SH-SY5Y (cell line): ENCODE data around the gene GRP.

Experiments used
- GATA2 ChIP-seq: IDR thresholded peaks from 2 replicates; pipeline ENCODE4 v1.6.1; 2011; ENCODE audit warnings: mild to moderate bottlenecking, low read depth, low read length
- GATA3 ChIP-seq: IDR thresholded peaks from 2 replicates; pipeline ENCODE4 v1.6.1; 2011; ENCODE audit warnings: low read depth, mild to moderate bottlenecking, low read length, moderate library complexity

GRCh38 chr18:59263661-59264060, 43.7 kb downstream of the GRP start:
- TF ChIP-seq GATA3 (no peak), GATA2 (no peak)
